ENCODE measurements around the gene IQGAP2.

GRCh38 chr5:76372323-76373054, 30.6 kb upstream of the IQGAP2 start:
- TF ChIP-seq GATA3 (IDR thresholded peaks at IDR 0.05; ENCODE audit: low read depth, low read length) (no peak), GATA2 (IDR thresholded peaks at IDR 0.05; ENCODE audit: low read depth, low read length) (no peak)

Measured in SH-SY5Y (cell line).